D721Med (cell line): ENCODE measurements around the gene RPS25.
"Not testable (repeated sequence)": the region's sequence is repeated elsewhere in the genome, so short reads cannot be mapped to it uniquely, and the experiment has no call there.

Experiments used
- DNase-seq: peaks from one replicate; pipeline ENCODE4 v3.0.0; 2011; ENCODE audit warnings: low spot score; ENCODE audit not compliant: insufficient read length
- FAIRE-seq: peaks from 2 replicates; lab custom pipeline; 2011; peaks lifted over from hg19 to GRCh38; lab: Jason Lieb, UNC
- TF ChIP-seq, protein P1 (sequence below): IDR thresholded peaks from 2 replicates; pipeline ENCODE4 v1.5.1; 2012; ENCODE audit warnings: mild to moderate bottlenecking, control low read depth; ENCODE audit not compliant: insufficient read depth; ENCODE audit errors: missing control alignments

RPS25 gene

GRCh38 chr11:118997627-118998387 is 20.3 kb downstream of the RPS25 start, which contains the start of gene CENATAC:
Gene CENATAC (plus strand): TSS chr11:118998138. CDS start chr11:118998198, 60 bp downstream.
- TF ChIP-seq, protein P1, sequence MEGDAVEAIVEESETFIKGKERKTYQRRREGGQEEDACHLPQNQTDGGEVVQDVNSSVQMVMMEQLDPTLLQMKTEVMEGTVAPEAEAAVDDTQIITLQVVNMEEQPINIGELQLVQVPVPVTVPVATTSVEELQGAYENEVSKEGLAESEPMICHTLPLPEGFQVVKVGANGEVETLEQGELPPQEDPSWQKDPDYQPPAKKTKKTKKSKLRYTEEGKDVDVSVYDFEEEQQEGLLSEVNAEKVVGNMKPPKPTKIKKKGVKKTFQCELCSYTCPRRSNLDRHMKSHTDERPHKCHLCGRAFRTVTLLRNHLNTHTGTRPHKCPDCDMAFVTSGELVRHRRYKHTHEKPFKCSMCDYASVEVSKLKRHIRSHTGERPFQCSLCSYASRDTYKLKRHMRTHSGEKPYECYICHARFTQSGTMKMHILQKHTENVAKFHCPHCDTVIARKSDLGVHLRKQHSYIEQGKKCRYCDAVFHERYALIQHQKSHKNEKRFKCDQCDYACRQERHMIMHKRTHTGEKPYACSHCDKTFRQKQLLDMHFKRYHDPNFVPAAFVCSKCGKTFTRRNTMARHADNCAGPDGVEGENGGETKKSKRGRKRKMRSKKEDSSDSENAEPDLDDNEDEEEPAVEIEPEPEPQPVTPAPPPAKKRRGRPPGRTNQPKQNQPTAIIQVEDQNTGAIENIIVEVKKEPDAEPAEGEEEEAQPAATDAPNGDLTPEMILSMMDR, result no peak
- FAIRE-seq (no peak), DNase-seq (peak; percentile 99)

DNA sequence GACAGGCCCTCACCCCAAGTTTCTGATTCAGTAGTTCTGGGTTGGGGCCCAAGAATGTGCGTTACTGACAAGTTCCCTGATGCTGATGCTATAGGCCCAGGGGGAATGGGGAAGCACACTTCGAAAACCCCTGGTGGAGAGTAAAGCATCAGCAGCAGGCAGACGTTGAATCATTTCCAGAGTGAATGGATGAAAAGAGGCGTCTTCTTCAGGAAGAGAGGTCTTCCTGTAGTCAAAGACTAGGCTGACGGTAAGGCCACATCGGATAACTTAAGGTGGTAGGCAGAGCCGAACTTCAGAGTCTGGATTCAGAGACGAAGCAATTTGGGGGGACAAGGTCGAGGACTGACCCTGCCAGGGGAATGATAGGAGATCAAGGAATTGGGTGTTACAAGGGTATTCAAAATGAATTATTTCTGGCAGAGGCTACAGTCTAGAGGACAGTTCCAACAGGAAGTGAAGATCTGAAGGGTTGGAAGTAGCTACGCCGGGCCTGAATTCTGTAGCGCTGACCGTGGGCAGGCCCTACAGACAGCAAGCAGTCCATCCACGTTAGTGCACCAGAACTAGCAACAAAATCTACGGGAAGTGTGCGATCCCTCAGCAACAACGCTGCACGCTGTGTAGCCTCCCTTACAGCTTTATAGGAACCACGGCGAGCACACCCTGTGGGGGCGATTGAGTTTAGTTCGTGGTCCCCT is 21.1 kb downstream of the RPS25 start:
- no peak for DNase-seq
- no peak for FAIRE-seq

GRCh38 chr11:118991486-118992038 is 26.6 kb downstream of the RPS25 start:
- not testable (repeated sequence) for FAIRE-seq, DNase-seq

More for the DNA sequence above, 21.1 kb downstream of the RPS25 start:
- TF ChIP-seq, protein P1, result no peak

DNA sequence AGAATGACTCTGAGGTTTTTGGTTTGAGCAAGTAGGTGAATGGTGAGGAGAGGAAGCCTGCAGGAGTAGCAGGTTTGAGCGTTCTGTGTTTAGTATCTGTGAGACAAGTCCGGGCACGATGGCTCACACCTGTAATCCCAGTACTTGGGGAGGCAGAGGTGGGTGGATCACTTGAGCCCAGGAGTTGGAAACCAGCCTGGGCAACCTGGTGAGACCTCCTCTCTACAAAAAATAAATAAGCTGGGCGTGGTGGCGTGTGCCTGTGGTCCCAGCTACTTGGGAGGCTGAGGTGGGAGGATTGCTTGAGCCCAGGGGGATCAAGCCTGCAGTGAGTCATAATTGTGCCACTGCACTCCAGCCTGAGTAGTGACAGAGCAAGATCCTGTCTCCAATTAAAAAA is 29.9 kb downstream of the RPS25 start:
- DNase-seq, result no peak
- FAIRE-seq, result no peak
- TF ChIP-seq, protein P1, result no peak

DNA sequence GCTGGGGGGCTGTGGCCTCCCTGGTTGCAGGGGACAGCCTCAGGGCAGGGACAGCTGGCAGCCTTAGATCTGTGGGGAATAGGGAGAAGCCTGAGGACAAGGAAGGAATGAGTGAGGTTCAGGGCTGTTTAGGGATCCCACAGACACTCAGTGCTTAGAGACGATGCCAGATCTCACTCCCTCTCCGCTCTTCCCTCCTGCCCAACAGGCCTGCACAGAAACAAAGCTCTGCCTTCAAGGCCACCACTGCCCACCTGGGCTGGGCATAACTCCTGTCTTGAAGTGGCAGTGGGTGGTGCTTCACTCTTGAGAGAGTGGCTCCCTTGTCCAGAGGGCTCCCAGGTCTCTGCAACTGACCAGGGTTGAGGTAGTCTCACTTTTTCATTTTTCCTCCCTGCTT is 33.3 kb downstream of the RPS25 start:
- TF ChIP-seq, protein P1, result no peak
- no peak for FAIRE-seq
- no peak for DNase-seq

- DNase-seq, FAIRE-seq: not testable (repeated sequence)
These were observed 33.8 kb downstream of the RPS25 start for GRCh38 chr11:118984337-118984736.

DNA sequence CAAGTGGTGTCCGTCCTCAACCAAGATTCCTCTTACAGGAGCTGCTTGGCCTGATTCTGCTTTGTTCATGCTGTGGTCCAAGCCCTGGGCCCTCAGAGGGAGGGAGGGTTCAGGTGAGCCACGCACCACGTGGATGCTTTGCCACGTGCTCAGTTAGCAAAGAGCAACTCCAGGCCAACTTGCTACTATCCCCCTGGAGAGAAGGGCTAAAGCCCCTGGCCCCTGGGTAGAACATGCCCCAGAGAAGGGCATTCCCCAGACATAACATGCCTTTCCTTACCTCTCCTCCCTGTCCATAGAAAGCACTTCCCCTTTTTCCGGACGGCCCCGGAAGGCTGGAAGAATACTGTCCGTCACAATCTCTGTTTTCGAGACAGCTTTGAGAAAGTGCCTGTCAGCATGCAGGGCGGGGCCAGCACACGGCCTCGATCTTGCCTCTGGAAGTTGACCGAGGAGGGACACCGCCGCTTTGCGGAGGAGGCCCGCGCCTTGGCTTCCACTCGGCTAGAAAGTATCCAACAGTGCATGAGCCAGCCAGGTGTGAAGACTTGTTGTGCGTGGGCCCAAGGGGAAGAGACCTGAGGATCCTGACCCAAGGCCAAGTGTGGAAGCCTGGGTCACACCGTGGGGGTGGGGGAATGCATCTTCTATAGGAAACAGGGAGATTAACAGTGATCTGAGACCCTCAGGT is 37.8 kb downstream of the RPS25 start:
- TF ChIP-seq, protein P1, result no peak
- no peak for FAIRE-seq
- DNase-seq, result no peak
